SK-N-SH (cell line): ENCODE data around the gene MGAT5B. TPM values are rescaled to one million over a fixed set of nuclear protein-coding genes. Genes with fewer than 3 reads are reported as not detected.

Source experiments
- CTCF ChIA-PET: fragments of 300-600, 350-600 bp; formaldehyde crosslinking; extraction: SDS; loops from one replicate; lab custom pipeline; 2021; lab: Yijun Ruan, JAX
- POLR2A ChIA-PET: fragments of 350-600 bp; sonication (Branson Sonifier 250); formaldehyde crosslinking; extraction: SDS; loops from one replicate; lab custom pipeline; 2020; ENCODE audit warnings: antibody characterized with exemption, inconsistent platforms; lab: Yijun Ruan, JAX
- DNase-seq: peaks from one replicate; pipeline ENCODE4 v3.0.0; 2012
- H2AFZ ChIP-seq: fragments of 200-600 bp; sonication (generic); 2 replicates; pipeline ENCODE4 v1.8.1; 2016; ENCODE audit warnings: antibody characterized with exemption, mild to moderate bottlenecking, low read depth
- H3F3A ChIP-seq: fragments of 200-600 bp; sonication (generic); replicated peaks from 2 replicates; pipeline ENCODE3; 2016; ENCODE audit warnings: antibody characterized with exemption, mild to moderate bottlenecking; ENCODE audit not compliant: insufficient read depth
- H3K27ac ChIP-seq, 2 experiments: fragments of 200-500 bp in 1 of 2; fragments of 200-600 bp in 1 of 2; sonication (Bioruptor generic) in 1 of 2; sonication (generic), shearing (Covaris generic) in 1 of 2; 2 replicates each; pipeline versions ENCODE4 v1.5.1 to v1.6.1; 2014 to 2016; ENCODE audit warnings: low read depth in 2 of 2, inconsistent platforms in 1 of 2, low read length in 1 of 2, mild to moderate bottlenecking in 1 of 2, mixed read lengths in 1 of 2
- H3K27me3 ChIP-seq: fragments of 200-600 bp; sonication (generic), shearing (Covaris generic); 2 replicates; pipeline ENCODE4 v1.6.1; 2016; ENCODE audit warnings: mixed run types; ENCODE audit not compliant: insufficient read depth
- H3K36me3 ChIP-seq, 2 experiments: fragments of 200-500 bp in 1 of 2; fragments of 200-600 bp in 1 of 2; sonication (Bioruptor generic) in 1 of 2; sonication (generic) in 1 of 2; replicated peaks in 1 of 2; 2 replicates each; pipeline versions ENCODE3 to v1.5.1; 2014 to 2016; ENCODE audit warnings: low read length in 1 of 2, mild to moderate bottlenecking in 1 of 2; ENCODE audit not compliant: insufficient read depth in 2 of 2, control insufficient read depth in 1 of 2
- H3K4me1 ChIP-seq, 2 experiments: fragments of 200-500 bp in 1 of 2; fragments of 200-600 bp in 1 of 2; sonication (Bioruptor generic) in 1 of 2; sonication (generic), shearing (Covaris generic) in 1 of 2; 2 replicates each; pipeline versions ENCODE4 v1.5.1 to v1.6.1; 2014 to 2016; ENCODE audit warnings: low read depth in 1 of 2, low read length in 1 of 2, mixed run types in 1 of 2; ENCODE audit not compliant: insufficient read depth in 2 of 2, control insufficient read depth in 1 of 2
- H3K4me2 ChIP-seq: fragments of 200-600 bp; sonication (generic), shearing (Covaris generic); 2 replicates; pipeline ENCODE4 v1.6.1; 2017; ENCODE audit warnings: mixed run types
- H3K4me3 ChIP-seq, 2 experiments: fragments of 200-500 bp in 1 of 2; fragments of 200-600 bp in 1 of 2; sonication (Bioruptor generic) in 1 of 2; sonication (generic), shearing (Covaris generic) in 1 of 2; 2 replicates each; pipeline versions ENCODE4 v1.5.1 to v1.8.1; 2014 to 2016; ENCODE audit warnings: low read depth in 2 of 2, inconsistent platforms in 1 of 2, low read length in 1 of 2, mild to moderate bottlenecking in 1 of 2, mixed read lengths in 1 of 2, moderate library complexity in 1 of 2
- H3K79me2 ChIP-seq: fragments of 200-600 bp; sonication (generic); 2 replicates; pipeline ENCODE4 v1.8.1; 2017; ENCODE audit warnings: mild to moderate bottlenecking; ENCODE audit not compliant: insufficient read depth
- H3K9ac ChIP-seq: fragments of 200-600 bp; sonication (generic); 2 replicates; pipeline ENCODE4 v1.6.1; 2017; ENCODE audit warnings: mixed run types
- H3K9me2 ChIP-seq: fragments of 200-600 bp; sonication (generic); 2 replicates; pipeline ENCODE4 v1.6.1; 2017; ENCODE audit warnings: mixed run types
- H3K9me3 ChIP-seq: fragments of 200-600 bp; sonication (generic); 2 replicates; pipeline ENCODE4 v1.6.1; 2017; ENCODE audit warnings: mixed run types, mild to moderate bottlenecking, moderate library complexity
- H4K20me1 ChIP-seq: fragments of 200-600 bp; sonication (generic); 2 replicates; pipeline ENCODE4 v1.6.1; 2017; ENCODE audit warnings: mild to moderate bottlenecking, mixed run types; ENCODE audit not compliant: insufficient read depth
- CHD2 ChIP-seq: fragments of 150-350 bp; IDR thresholded peaks from 2 replicates; pipeline ENCODE4 v1.6.1; 2018; ENCODE audit warnings: low read length; ENCODE audit not compliant: partially characterized antibody
- CTCF ChIP-seq: fragments of 200-600 bp; sonication (generic); IDR thresholded peaks from 2 replicates; pipeline ENCODE4 v1.6.1; 2017; ENCODE audit warnings: antibody characterized with exemption, mild to moderate bottlenecking, moderate library complexity
- ELF1 ChIP-seq: IDR thresholded peaks from 2 replicates; pipeline ENCODE4 v1.4.0; 2012
- EP300 ChIP-seq, 2 experiments: IDR thresholded peaks; 2 replicates each; pipeline versions ENCODE4 v1.4.0 to v1.6.1; 2012; ENCODE audit warnings: borderline replicate concordance in 1 of 2, low read depth in 1 of 2, low read length in 1 of 2
- FOXM1 ChIP-seq: IDR thresholded peaks from 2 replicates; pipeline ENCODE4 v1.4.0; 2012; ENCODE audit warnings: low read depth, mild to moderate bottlenecking
- GABPA ChIP-seq: IDR thresholded peaks from 2 replicates; pipeline ENCODE4 v1.4.0; 2012; ENCODE audit warnings: low read depth, mild to moderate bottlenecking
- JUND ChIP-seq: IDR thresholded peaks from 2 replicates; pipeline ENCODE4 v1.4.0; 2012
- MEF2A ChIP-seq: IDR thresholded peaks from 2 replicates; pipeline ENCODE4 v1.4.0; 2012; ENCODE audit warnings: low read depth, borderline replicate concordance
- MXI1 ChIP-seq: IDR thresholded peaks from 2 replicates; pipeline ENCODE4 v1.6.1; 2012; ENCODE audit warnings: mild to moderate bottlenecking, low read depth, low read length, improper control_type of control experiment
- NFIC ChIP-seq: IDR thresholded peaks from 2 replicates; pipeline ENCODE4 v1.4.0; 2012; ENCODE audit warnings: borderline replicate concordance
- NRF1 ChIP-seq: IDR thresholded peaks from 2 replicates; pipeline ENCODE4 v1.6.1; 2012; ENCODE audit warnings: low read depth, mild to moderate bottlenecking, low read length
- PBX3 ChIP-seq: IDR thresholded peaks from 2 replicates; pipeline ENCODE4; 2012
- POLR2AphosphoS5 ChIP-seq: IDR thresholded peaks from 2 replicates; pipeline ENCODE4 v1.6.1; 2012; ENCODE audit warnings: low read depth, low read length
- RAD21 ChIP-seq: IDR thresholded peaks from 2 replicates; pipeline ENCODE4 v1.6.1; 2012; ENCODE audit warnings: mild to moderate bottlenecking, low read length
- REST ChIP-seq: IDR thresholded peaks from 2 replicates; pipeline ENCODE4 v1.6.1; 2012; ENCODE audit warnings: mild to moderate bottlenecking, low read depth, low read length, moderate library complexity
- RXRA ChIP-seq: IDR thresholded peaks from 2 replicates; pipeline ENCODE4 v1.4.0; 2012; ENCODE audit warnings: low read depth, mild to moderate bottlenecking, borderline replicate concordance
- SMC3 ChIP-seq: IDR thresholded peaks from 2 replicates; pipeline ENCODE4 v1.6.1; 2012; ENCODE audit warnings: low read depth, low read length, improper control_type of control experiment
- USF1 ChIP-seq: IDR thresholded peaks from 2 replicates; pipeline ENCODE4 v1.4.0; 2012; ENCODE audit warnings: low read depth, borderline replicate concordance
- USF2 ChIP-seq: fragments of 150-350 bp; IDR thresholded peaks from 2 replicates; pipeline ENCODE4 v1.6.1; 2017; ENCODE audit warnings: antibody characterized with exemption, low read length, low read depth, borderline replicate concordance
- WGBS: methylation state at CpG from one replicate; pipeline ENCODE4 v1.1.6; 2017; ENCODE audit warnings: low lambda C conversion rate; 5-methylcytosine and 5-hydroxymethylcytosine counted together
- polyA plus RNA-seq, 3 experiments: library from polyadenylated mRNA; depleted of rRNA; stranded (reverse); fragments of >200 nt; gene quantifications; 2 replicates each; pipeline ENCODE4 v1.2.3, GENCODE V29; 2012

MGAT5B gene
- polyA plus RNA-seq, 1 of the 3 experiments (the other 2 are of a cell fraction): 13.8 TPM

GRCh38 chr17:76824093-76824492 lies 44.1 kb upstream of the MGAT5B start:
- Histone ChIP-seq H4K20me1 (no peaks in the 10 kb centered on the region), H3K9me3 (no peaks in the 10 kb centered on the region), H3K9ac (no peak overlapping the region), H3K36me3 (no peaks in the 10 kb centered on the region), H3K4me1 (peaks cover 0 to 19% of the 10 kb centered on the region in 2 experiments; a peak in 1 of 4 replicates)
- 78% methylated on average over 12 of the region's 12 CpGs for WGBS
- TF ChIP-seq REST: no peak
- no peak for TF ChIP-seq CHD2
- no peak for TF ChIP-seq NFIC
- TF ChIP-seq USF2: no peak
- TF ChIP-seq SMC3: no peak
- no peak for TF ChIP-seq MXI1
- TF ChIP-seq RXRA: no peak
- no peak for TF ChIP-seq PBX3
- no peak for TF ChIP-seq ELF1
- TF ChIP-seq POLR2AphosphoS5: no peak
- TF ChIP-seq JUND: no peak
- no peak for TF ChIP-seq FOXM1
- no peak for TF ChIP-seq EP300 (IDR thresholded peaks at IDR 0.05; ENCODE audit: borderline replicate concordance in 1 of 2, low read depth in 1 of 2, low read length in 1 of 2)
- TF ChIP-seq MEF2A: no peak
- no peak for TF ChIP-seq RAD21
- TF ChIP-seq CTCF: no peak
- no peak for TF ChIP-seq NRF1
- no peak for TF ChIP-seq USF1
- no peak for TF ChIP-seq GABPA
- TF ChIP-seq, all 33 proteins: peak for 0
- no peak overlapping the region for H3K27ac ChIP-seq
- H3K79me2 ChIP-seq: no peaks in the 10 kb centered on the region
- CTCF ChIA-PET: interaction anchor here (1.0 to 10.6 kb wide), 6 partner anchors 8 to 243 kb away, joined by 4 to 79 read pairs (median 6); partner anchors contain the start of gene MGAT5B
- no peak overlapping the region for H2AFZ ChIP-seq
- H3K9me2 ChIP-seq: no peaks in the 10 kb centered on the region
- POLR2A ChIA-PET: no interaction called here
- no peaks in the 10 kb centered on the region for H3F3A ChIP-seq
- no peak for DNase-seq
- peaks cover 6% of the 10 kb centered on the region; the same call in 1 of the 2 replicates for H3K27me3 ChIP-seq
- H3K4me2 ChIP-seq: no peak overlapping the region
- no peak overlapping the region for H3K4me3 ChIP-seq
